ENCODE results near the gene DIP2B. TPM values are rescaled to one million over a fixed set of nuclear protein-coding genes. Genes with fewer than 3 reads are reported as not detected.

Gene DIP2B
- total and polyA plus RNA-seq, 10 donors, result 5.6 to 96.4 (median 61.6) TPM

DNA sequence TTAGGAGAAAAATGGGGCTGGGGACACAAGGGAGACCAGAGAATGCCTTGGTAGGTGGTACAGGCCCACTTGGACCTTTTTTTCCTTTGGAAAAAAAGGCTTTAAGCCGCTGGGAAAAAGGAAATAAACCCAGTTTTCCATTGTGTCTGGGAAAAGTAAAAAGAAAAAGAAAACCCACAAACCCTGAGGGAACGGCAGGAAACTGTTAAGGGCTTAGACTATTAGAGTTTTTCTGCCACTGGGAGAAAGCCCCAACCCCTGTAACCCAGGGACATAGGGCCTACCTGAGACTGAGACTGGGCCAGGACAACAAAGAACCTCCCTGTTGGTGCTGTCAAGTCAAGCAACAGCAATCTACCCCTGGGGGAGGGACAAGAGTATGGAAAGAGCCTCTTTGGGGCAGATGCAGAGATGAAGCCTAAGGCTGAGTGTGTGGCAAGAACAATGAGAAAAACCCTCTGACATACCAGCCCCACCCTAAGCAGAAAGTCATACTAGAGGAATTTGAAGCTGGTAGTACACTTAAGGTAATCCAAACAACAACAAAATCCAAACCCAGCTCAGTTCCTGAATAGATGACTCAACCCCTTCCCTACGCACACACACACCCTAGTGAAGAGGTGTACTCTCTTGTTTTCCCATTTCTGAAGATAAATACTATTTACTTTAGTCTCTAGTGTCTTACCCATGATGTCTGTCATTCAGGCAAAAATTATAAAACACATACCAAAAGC, 281.9 kb downstream of the DIP2B start:
- DNase-seq, result no peak
- peaks cover 0 to 78% (median 10%) of the 10 kb centered on the region in 6 donors for H3K36me3 ChIP-seq
- TF ChIP-seq POLR2AphosphoS5 (IDR thresholded peaks at IDR 0.05), result no peak
- TF ChIP-seq, protein P1, sequence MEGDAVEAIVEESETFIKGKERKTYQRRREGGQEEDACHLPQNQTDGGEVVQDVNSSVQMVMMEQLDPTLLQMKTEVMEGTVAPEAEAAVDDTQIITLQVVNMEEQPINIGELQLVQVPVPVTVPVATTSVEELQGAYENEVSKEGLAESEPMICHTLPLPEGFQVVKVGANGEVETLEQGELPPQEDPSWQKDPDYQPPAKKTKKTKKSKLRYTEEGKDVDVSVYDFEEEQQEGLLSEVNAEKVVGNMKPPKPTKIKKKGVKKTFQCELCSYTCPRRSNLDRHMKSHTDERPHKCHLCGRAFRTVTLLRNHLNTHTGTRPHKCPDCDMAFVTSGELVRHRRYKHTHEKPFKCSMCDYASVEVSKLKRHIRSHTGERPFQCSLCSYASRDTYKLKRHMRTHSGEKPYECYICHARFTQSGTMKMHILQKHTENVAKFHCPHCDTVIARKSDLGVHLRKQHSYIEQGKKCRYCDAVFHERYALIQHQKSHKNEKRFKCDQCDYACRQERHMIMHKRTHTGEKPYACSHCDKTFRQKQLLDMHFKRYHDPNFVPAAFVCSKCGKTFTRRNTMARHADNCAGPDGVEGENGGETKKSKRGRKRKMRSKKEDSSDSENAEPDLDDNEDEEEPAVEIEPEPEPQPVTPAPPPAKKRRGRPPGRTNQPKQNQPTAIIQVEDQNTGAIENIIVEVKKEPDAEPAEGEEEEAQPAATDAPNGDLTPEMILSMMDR (IDR thresholded peaks at IDR 0.05 in 8 of 11, conservative IDR thresholded peaks at IDR 0.05 in 3 of 11), result no peak
- no peak for TF ChIP-seq POLR2A (IDR thresholded peaks at IDR 0.05)
- peaks cover 0 to 11% (median 5%) of the 10 kb centered on the region in 8 donors for H3K9me3 ChIP-seq
- no peaks in the 10 kb centered on the region for H3K27me3 ChIP-seq (replicated peaks in 1 of 7)
- intact Hi-C loops (cut with DNase I; ENCODE audit: low total_unique reads), result no loop called here
- H3K27ac ChIP-seq, result no peak overlapping the region
- WGBS, 5 donors, result 89 to 96% (median 93%) methylated on average over 3 of the region's 3 CpGs
- no peak overlapping the region for H3K4me3 ChIP-seq
- H3K4me1 ChIP-seq, result peaks cover 0 to 12% (median 0%) of the 10 kb centered on the region in 6 donors

DNA sequence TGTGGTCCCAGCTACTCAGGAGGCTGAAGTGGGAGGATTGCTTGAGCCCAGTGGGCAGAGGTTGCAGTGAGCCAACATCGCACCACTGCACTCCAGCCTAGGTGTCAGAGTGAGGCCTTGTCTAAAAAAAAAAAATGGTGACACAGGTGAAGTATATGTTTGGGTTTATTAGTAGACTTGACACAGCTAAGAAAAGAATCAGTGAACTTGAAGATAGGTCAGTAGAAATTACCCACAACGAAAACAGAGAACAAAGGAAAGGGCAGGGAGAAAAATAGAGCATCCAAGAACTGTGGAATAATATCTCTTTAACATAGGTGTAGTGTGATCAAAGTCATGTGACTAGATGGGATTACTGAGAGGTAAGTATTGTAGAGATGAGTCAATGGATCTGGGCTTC, 282.8 kb downstream of the DIP2B start:
- Histone ChIP-seq H3K4me3 (no peak overlapping the region), H3K27ac (no peak overlapping the region), H3K27me3 (replicated peaks in 1 of 7) (no peaks in the 10 kb centered on the region), H3K36me3 (peaks cover 0 to 68% (median 7%) of the 10 kb centered on the region in 6 donors), H3K9me3 (peaks cover 0 to 11% (median 5%) of the 10 kb centered on the region in 8 donors), H3K4me1 (peaks cover 0 to 12% (median 0%) of the 10 kb centered on the region in 6 donors)
- 95 to 100% (median 99%) methylated on average over 2 of the region's 2 CpGs for WGBS, 5 donors
- intact Hi-C loops (cut with DNase I; ENCODE audit: low total_unique reads), result no loop called here
- DNase-seq, result no peak
- TF ChIP-seq POLR2A (IDR thresholded peaks at IDR 0.05), result no peak
- TF ChIP-seq POLR2AphosphoS5 (IDR thresholded peaks at IDR 0.05), result no peak
- TF ChIP-seq, protein P1 (IDR thresholded peaks at IDR 0.05 in 8 of 11, conservative IDR thresholded peaks at IDR 0.05 in 3 of 11), result no peak

DNA sequence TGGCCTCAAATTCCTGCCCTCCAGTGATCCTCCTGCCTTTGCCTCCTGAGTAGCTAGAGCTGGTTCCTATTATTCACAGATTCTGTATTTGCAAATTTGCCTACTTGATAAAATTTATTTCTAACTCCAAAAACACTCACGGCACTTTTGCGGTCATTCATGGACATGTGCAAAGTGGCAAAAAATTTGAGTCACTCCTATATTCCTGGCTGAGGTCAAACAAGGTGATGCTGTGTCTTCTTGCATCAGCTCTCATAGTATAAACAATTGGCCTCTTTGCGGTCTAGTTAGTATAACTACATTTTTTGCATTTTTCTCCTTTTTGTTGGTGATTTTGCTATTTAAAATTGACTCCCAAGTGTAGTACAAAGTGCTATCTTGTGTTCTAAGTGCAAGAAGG, 283.8 kb downstream of the DIP2B start:
- no peak overlapping the region for H3K4me3 ChIP-seq
- DNase-seq, result no peak
- H3K27me3 ChIP-seq (replicated peaks in 1 of 7), result no peaks in the 10 kb centered on the region
- peaks cover 0 to 59% (median 5%) of the 10 kb centered on the region in 6 donors for H3K36me3 ChIP-seq
- WGBS, 5 donors, result 96 to 98% (median 97%) methylated on average over 3 of the region's 3 CpGs
- no peak overlapping the region for H3K27ac ChIP-seq
- peaks cover 0 to 11% (median 5%) of the 10 kb centered on the region in 8 donors for H3K9me3 ChIP-seq
- no peak for TF ChIP-seq POLR2A (IDR thresholded peaks at IDR 0.05)
- H3K4me1 ChIP-seq, result peaks cover 0 to 12% (median 0%) of the 10 kb centered on the region in 6 donors
- intact Hi-C loops (cut with DNase I; ENCODE audit: low total_unique reads), result no loop called here

DNA sequence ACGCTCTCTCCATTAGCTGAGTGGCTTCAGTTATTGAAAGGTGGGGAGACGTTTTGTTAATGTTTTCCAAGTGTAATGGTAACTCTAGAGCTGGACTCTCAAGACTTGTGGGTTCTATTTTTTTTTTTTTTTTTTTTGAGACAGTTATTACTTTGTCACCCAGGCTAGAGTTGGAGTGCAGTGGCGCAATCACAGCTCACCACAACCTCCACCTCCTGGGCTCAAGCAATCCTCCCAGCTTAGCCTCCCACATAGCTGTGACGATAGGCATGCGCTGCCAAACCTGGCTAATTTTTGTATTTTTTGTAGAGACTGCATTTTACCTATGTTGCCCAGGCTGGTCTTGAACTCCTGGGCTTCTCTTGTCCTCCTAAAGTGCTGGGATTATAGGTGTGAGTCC, 285.3 kb downstream of the DIP2B start:
- WGBS, 5 donors, result 92 to 97% (median 94%) methylated on average over 5 of the region's 5 CpGs
- H3K27me3 ChIP-seq (replicated peaks in 1 of 7), result no peaks in the 10 kb centered on the region
- intact Hi-C loops (cut with DNase I; ENCODE audit: low total_unique reads), result no loop called here
- H3K4me3 ChIP-seq, result no peak overlapping the region
- no peak overlapping the region for H3K27ac ChIP-seq
- DNase-seq, result no peak
- H3K9me3 ChIP-seq, result peaks cover 0 to 11% (median 5%) of the 10 kb centered on the region in 8 donors
- H3K4me1 ChIP-seq, result peaks cover 0 to 7% (median 0%) of the 10 kb centered on the region in 6 donors
- peaks cover 0 to 46% (median 2%) of the 10 kb centered on the region in 6 donors for H3K36me3 ChIP-seq
- TF ChIP-seq, protein P1 (IDR thresholded peaks at IDR 0.05 in 8 of 11, conservative IDR thresholded peaks at IDR 0.05 in 3 of 11), result no peak
- TF ChIP-seq POLR2AphosphoS5 (IDR thresholded peaks at IDR 0.05) (no peak), POLR2A (IDR thresholded peaks at IDR 0.05) (no peak)

Small RNAs within 50 kb of the gene (small RNA-seq; reads per million reads assigned to genes)
- 0 reads per million in 4 donors for gene RF00019
- gene RNU6-238P, result 0 reads per million in 4 donors
- 0 reads per million in 4 donors for gene RNU6-769P

Other genes with a start within 250 kb of the DIP2B start
- gene LIMA1, start 221.5 kb upstream of the DIP2B start, total RNA-seq, result 100 to 1,000 TPM in 1 of 7 donors, 10 to 100 TPM in 6; 59.5 to 102 (median 64.3) TPM
- 10 to 100 TPM; 15.3 to 45.1 (median 22.7) TPM for gene LIMA1, start 221.5 kb upstream of the DIP2B start, polyA plus RNA-seq
- gene FAM186A, start 108.4 kb upstream of the DIP2B start, total RNA-seq, result not detected
- not detected for gene FAM186A, start 108.4 kb upstream of the DIP2B start, polyA plus RNA-seq
- 10 to 100 TPM; 36.3 to 55.8 (median 48.7) TPM for gene LARP4, start 104.1 kb upstream of the DIP2B start, total RNA-seq
- 1 to 10 TPM; 4.7 to 9.2 (median 5.6) TPM for gene LARP4, start 104.1 kb upstream of the DIP2B start, polyA plus RNA-seq

All from spleen (tissue), 11 donors.